ENCODE measurements around the gene GPX8. TPM values are rescaled to one million over a fixed set of nuclear protein-coding genes. Genes with fewer than 3 reads are reported as not detected.

GPX8 gene, protein sequence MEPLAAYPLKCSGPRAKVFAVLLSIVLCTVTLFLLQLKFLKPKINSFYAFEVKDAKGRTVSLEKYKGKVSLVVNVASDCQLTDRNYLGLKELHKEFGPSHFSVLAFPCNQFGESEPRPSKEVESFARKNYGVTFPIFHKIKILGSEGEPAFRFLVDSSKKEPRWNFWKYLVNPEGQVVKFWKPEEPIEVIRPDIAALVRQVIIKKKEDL
- polyA plus RNA-seq (2012; ENCODE audit: insufficient read depth, insufficient read length) = not detected

DNA sequence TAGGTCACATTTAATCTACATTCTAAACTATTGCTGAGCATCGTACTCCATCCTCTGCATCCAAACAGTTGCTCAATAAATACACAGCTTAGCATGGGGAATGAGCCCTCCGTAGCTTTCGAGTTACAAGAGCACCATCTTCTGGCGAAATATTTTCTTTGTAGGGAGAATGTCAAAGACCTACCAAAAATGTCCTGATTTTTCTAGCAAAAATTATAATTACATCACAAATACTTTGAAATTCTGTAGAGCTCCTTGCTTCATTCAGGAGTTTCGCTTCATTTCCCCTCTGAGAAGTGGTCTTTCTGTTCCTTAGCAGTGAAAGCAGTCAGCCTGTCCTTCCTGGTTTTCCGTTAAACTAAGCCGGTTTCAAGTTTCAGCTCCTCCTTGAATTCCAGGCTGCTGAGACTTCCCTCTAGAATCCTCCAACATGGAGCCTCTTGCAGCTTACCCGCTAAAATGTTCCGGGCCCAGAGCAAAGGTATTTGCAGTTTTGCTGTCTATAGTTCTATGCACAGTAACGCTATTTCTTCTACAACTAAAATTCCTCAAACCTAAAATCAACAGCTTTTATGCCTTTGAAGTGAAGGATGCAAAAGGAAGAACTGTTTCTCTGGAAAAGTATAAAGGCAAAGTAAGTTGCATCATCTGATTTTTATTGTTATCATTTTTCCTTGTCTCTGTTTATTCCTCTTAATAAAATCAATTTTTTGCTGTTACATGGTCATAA, at the start of gene GPX8:
Gene GPX8, plus strand, starts transcription at position 409 of the 730 bp plus-strand sequence. Its CDS starts 22 bp downstream, at position 431.
- no peak within 1 kb of the TSS for H3K4me3 ChIP-seq (ENCODE audit: low read length)
- peak; percentile 54 for DNase-seq (ENCODE audit: low read depth, low spot score)

- DNase-seq (ENCODE audit: low read depth, low spot score) = no peak
- H3K4me3 ChIP-seq (ENCODE audit: low read length) = no peak overlapping the region
Observed at GRCh38 chr5:55110217-55110616, 49.8 kb upstream of the GPX8 start.

GRCh38 chr5:55113327-55113726, 46.6 kb upstream of the GPX8 start:
- no peak for DNase-seq (ENCODE audit: low read depth, low spot score)
- H3K4me3 ChIP-seq (ENCODE audit: low read length) = no peak overlapping the region

DNA sequence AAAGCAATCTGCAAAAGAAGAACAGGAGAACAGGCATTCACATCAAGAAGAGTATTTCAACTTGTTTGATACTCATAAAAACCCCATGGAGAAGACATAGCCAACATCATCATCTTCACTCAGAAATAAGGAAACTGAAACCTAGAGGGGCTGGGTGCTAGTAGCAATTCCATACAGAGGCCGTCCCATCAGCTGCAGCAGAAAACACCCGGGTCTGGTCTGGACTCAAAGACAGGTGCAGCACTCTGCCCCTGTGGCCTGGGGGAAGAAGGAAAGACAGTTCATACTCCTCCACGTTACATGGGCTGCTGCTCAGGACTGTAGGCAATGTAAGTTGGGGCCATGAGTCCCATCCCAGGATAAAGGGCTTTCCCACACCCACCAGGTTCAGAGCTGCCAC, 45.9 kb upstream of the GPX8 start:
- DNase-seq (ENCODE audit: low read depth, low spot score) = no peak
- H3K4me3 ChIP-seq (ENCODE audit: low read length) = no peak overlapping the region

DNA sequence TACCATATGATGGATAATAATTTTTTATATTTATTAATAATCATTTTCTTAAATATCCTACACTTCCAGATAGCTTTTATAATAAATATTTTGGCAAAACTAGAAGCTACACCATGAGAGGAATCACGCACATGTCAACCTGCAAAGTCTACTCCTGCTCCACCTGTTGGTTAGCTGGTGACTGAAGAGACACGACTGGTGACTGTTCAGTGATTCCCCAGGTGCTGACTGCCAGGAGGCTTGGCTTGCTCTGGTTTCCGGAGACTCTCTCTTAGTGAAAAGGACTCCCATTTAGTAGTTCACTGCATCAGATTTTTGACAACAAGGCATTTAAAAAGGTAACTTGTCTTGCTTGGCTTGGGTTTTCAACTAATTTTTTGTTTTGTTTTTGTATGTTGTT, 36.6 kb upstream of the GPX8 start:
- DNase-seq (ENCODE audit: low read depth, low spot score) = no peak
- H3K4me3 ChIP-seq (ENCODE audit: low read length) = no peak overlapping the region

DNA sequence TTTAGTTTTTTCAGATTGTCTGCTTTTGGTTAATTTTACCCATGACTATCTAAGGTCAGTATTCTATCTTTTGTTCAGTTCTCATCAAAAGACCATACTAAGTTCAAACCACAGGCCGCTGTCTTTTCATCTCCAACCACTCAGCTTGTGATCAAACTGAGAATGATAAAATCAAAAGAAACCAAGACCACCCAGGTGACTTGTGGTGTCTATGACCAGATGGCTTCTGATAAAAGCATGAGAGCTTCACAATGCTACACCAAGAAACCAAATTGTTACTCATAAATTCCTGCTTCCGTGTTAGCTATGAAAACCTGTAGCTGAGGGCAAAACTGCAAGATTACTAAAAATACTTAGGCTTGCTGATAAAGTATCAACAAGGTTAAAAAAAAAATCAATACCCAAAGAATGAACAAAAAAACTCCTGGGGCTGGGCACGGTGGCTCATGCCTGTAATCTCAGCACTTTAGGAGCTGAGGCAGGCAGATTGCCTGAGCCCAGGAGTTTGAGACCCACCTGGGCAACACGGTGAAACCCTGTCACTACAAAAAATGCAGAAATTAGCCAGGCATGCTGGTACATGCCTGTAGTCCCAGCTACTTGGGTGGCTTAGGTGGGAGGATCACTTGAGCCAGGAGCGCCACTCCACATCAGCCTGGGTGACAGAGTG, 25.8 kb upstream of the GPX8 start:
- DNase-seq (ENCODE audit: low read depth, low spot score) = peak; percentile 89
- H3K4me3 ChIP-seq (ENCODE audit: low read length) = no peak overlapping the region

DNA sequence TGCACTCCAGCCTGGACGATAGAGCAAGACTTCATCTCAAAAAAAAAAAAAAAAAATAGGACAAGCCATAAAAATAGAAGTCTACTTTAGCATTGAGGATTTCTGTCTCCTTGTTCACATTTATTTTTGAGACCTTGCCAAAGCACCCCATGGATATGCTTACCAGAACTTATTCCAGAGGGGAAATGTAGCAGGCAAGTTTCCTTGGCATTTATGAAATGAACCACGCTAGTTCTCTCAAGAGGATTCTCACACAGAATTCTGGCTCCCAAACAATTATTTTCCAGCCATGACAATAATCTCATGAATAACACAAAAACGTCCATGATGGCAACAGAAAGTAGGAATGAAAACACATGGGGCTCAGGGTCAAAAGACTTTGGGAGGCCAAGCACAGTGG, 23.4 kb upstream of the GPX8 start:
- H3K4me3 ChIP-seq (ENCODE audit: low read length) = no peak overlapping the region
- DNase-seq (ENCODE audit: low read depth, low spot score) = no peak

DNA sequence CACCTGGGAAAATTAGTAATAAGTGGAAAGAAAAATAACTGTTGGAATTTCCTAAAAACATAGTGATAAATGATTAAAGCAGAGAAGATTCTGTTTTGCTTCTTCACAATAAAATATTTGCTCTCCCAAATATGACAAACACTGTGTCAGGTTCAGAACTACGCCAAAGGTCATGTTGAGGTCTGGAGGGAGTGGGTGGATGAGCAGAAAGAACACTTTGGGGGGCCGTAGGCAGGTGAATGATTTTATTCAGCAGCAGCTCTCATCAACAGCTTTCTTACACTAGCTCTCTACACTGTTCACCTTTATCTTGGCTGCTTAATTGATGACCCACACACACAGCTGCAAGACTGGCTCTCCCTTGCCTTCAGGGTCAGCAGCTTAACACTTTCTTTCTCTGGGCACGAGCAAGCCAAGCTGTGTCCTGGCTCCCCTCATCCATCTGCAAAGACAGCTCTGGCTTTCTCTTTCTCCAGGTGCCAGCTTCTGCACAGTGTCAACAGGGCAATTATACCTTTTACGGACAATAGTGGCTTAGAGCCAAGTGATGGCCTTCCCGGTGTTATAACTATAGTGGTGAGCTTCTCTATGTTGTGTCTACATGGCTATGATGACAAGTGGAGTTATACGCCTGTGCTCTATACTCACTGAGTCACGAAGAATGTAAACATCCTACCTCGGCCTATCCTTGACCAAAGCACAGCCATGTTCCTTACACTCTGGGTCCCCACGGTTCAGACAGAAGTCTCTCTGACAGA, 18.9 kb upstream of the GPX8 start:
- DNase-seq (ENCODE audit: low read depth, low spot score) = no peak
- H3K4me3 ChIP-seq (ENCODE audit: low read length) = no peak overlapping the region

GRCh38 chr5:55141945-55142690, 17.9 kb upstream of the GPX8 start:
- DNase-seq (ENCODE audit: low read depth, low spot score) = no peak
- no peak overlapping the region for H3K4me3 ChIP-seq (ENCODE audit: low read length)

DNA sequence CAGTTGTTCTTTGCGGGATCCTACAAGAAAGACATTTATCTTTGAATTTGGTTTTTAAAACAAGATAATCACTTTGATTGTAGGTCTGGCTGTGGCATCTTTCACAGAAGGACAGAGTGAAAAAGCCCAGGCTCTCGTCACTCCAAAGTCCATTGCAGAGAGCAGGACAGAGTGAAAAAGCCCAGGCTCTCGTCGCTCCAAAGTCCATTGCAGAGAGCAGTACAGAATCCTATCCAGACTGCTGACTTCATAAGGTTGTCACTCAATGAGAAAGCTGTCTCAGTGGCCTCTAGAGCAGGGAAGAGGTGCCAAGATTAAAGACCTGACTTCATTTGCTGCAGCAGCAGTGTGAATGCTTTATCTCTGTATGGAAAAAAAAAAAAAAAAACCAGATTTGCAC, 16.3 kb upstream of the GPX8 start:
- H3K4me3 ChIP-seq (ENCODE audit: low read length) = no peak overlapping the region
- no peak for DNase-seq (ENCODE audit: low read depth, low spot score)

DNA sequence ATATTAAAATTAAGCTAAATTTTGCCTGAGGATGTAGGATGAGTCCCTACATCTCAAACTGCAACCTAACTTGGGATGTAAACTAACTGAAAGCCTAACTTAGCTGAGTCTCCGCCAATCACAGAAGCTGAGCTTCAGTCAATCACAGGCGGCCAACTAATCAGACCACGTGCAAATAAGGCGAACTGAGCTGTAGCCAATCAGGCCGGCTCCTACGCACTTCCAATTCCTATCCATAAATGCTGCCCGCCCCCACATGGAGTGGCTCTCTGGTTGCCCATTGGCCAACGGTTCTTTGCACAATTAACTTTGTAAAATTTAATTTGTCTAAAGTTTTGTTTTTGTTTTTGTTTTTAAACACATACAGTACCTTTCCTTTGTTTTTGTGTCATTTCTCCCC, 13.9 kb upstream of the GPX8 start:
- no peak for DNase-seq (ENCODE audit: low read depth, low spot score)
- H3K4me3 ChIP-seq (ENCODE audit: low read length) = no peak overlapping the region

DNA sequence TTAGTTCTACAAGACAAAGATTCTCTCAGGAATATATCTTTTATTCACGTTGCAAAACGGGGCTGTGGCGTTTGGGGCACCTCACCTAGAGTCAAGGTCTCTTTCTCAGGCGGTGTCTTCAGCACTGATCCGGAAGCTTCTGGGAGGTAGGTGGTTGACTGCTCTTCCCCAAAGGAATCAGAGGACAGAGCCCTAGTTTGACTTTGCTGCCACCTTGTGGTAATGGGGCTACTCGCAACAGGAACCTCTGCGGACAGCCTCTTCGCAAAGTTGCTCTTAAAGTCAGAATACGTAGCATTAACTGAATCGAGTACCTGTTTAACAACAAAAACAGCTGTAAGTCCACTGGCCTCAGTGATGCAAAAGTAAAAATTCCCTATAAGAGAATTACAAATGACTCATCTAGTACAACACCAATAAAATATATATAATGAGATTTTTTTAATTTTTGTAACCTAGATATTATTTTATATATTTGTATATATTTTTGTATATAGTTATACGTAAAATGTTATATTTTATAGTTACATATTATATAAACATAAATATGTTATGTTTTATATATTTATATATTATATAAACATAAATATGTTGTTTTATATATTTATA, 13.3 kb upstream of the GPX8 start:
- peak; percentile 88 for DNase-seq (ENCODE audit: low read depth, low spot score)
- H3K4me3 ChIP-seq (ENCODE audit: low read length) = no peak overlapping the region

DNA sequence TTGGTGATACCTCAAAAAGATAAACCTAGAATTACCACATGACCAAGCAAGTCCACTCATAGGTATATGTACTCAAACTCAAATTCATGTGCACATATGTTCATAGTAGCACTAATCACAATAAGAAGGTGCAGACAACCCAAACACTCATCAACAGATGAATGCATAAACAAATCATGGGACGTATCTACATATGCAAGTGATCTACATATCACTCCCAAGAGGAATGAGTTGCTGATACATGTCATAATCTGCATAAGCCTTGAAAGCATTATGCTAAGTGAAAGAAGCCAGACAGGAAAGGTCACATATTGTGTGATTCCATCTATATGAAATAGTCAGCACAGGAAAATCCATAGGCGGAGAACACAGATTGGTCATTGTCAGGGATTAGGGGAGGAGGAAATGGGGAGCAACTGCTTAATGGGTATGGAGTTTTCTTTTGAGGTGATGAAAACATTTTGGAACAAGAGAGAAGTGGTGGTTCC, 10.6 kb upstream of the GPX8 start:
- no peak for DNase-seq (ENCODE audit: low read depth, low spot score)
- H3K4me3 ChIP-seq (ENCODE audit: low read length) = no peak overlapping the region

DNA sequence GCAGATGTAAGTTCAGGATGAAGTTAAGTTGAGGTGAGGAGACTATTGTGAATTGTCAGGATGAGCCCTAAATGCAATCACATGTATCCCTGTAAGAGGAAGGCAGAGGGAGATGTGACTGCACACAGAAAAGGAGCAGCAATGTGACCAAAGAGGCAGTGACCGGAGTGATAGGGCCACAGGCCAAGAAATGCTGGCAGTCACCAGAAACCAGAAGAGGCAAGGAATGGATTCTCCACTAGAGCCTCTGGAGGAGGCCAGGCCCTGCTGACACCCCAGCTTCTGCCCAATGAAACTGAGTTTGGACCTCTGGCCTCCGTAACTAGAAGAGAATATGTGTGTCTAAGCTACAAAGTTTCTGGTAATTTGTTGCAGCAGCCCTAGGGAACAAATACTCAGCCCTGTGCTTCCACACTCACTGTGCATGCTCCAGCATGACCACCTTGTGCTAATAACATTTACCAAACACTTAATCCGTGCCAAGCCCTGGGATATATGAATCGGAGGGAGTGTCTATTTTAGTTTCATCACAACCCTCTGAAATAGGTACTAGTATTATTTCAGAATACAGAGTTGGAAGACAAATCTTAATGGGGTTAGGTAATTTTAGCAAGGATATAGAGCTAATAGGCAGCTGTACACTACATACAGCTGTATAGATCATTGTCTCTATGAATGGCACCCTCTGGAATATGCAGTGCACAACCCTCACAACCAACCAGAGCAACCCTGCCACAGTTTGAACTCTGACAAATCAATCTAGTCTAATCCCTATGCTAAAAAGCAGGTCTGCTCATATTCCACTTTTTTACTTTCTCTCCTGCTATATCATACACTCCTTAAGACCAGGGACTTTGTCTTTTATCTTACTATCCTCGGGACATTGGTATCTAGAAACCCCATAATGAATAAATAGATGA, 7.8 kb upstream of the GPX8 start:
- no peak overlapping the region for H3K4me3 ChIP-seq (ENCODE audit: low read length)
- DNase-seq (ENCODE audit: low read depth, low spot score) = no peak

GRCh38 chr5:55154873-55155272, 5.1 kb upstream of the GPX8 start:
- no peak for DNase-seq (ENCODE audit: low read depth, low spot score)

GRCh38 chr5:55160493-55161209, 680 bp downstream of the GPX8 start:
- no peak overlapping the region for H3K4me3 ChIP-seq (ENCODE audit: low read length)
- no peak for DNase-seq (ENCODE audit: low read depth, low spot score)

More at GRCh38 chr5:55154873-55155272, 5.1 kb upstream of the GPX8 start:
- H3K4me3 ChIP-seq (ENCODE audit: low read length) = no peak overlapping the region

- DNase-seq (ENCODE audit: low read depth, low spot score) = no peak
- H3K4me3 ChIP-seq (ENCODE audit: low read length) = no peak overlapping the region
Observed at GRCh38 chr5:55162666-55163065, 2.7 kb downstream of the GPX8 start.
